ENCODE data around the gene IMMP2L. TPM values are rescaled to one million over a fixed set of nuclear protein-coding genes. Genes with fewer than 3 reads are reported as not detected.

Gene IMMP2L
- polyA plus RNA-seq, 1 donor (not counting 4 experiments of a cell fraction or from before 2014, with no cell fraction given): 14.1 TPM

GRCh38 chr7:110850224-110850623 is 712.1 kb downstream of the IMMP2L start:
- Histone ChIP-seq H3K4me2 (ENCODE audit: control insufficient read depth, extremely low read depth, insufficient read depth, low read depth, low read length) (no peak overlapping the region), H3K9me3 (ENCODE audit: control insufficient read depth, low read depth, low read length) (no peaks in the 10 kb centered on the region), H3K4me3 (ENCODE audit: control insufficient read depth in 2 of 3, extremely low read depth in 1 of 3, insufficient read depth in 2 of 3, low read depth in 1 of 3, low read length in 3 of 3) (no peak overlapping the region), H3K79me2 (ENCODE audit: control insufficient read depth, insufficient read depth, low read length) (no peaks in the 10 kb centered on the region), H3K9ac (ENCODE audit: control insufficient read depth, extremely low read depth, insufficient read depth, low read length) (no peak overlapping the region), H3K9me1 (ENCODE audit: control insufficient read depth, extremely low read depth, insufficient read depth, low read length) (no peaks in the 10 kb centered on the region), H4K20me1 (ENCODE audit: control insufficient read depth, extremely low read depth, insufficient read depth, low read length) (no peaks in the 10 kb centered on the region), H2AFZ (ENCODE audit: control insufficient read depth, low read length) (no peak overlapping the region), H3K4me1 (ENCODE audit: control insufficient read depth, extremely low read depth, insufficient read depth, low read length) (no peaks in the 10 kb centered on the region), H3K36me3 (ENCODE audit: control insufficient read depth in 2 of 2, extremely low read depth in 1 of 2, insufficient read depth in 2 of 2, low read length in 2 of 2) (no peaks in the 10 kb centered on the region), H3K27me3 (ENCODE audit: control insufficient read depth, extremely low read depth, insufficient read depth, low read length) (no peaks in the 10 kb centered on the region), H3K27ac (ENCODE audit: control insufficient read depth, insufficient read depth, low read length) (no peak overlapping the region)
- TF ChIP-seq CTCF (optimal IDR thresholded peaks at IDR 0.05 in 1 of 3, IDR thresholded peaks at IDR 0.05 in 1 of 3, conservative IDR thresholded peaks at IDR 0.05 in 1 of 3; ENCODE audit: extremely low read depth in 1 of 3, insufficient read depth in 2 of 3, low read length in 3 of 3) (no peak), EZH2 (IDR thresholded peaks at IDR 0.05; ENCODE audit: low read length) (no peak)
- no peak for FAIRE-seq
- no peak for DNase-seq (ENCODE audit: low read depth, low spot score)
- dilution Hi-C loops (cut with MboI; ENCODE audit: extremely low pct_ligation_motif_present, low sequenced_read_pairs): no loop called here

- FAIRE-seq (no peak), DNase-seq (ENCODE audit: low read depth, low spot score) (no peak)
- dilution Hi-C loops (cut with MboI; ENCODE audit: extremely low pct_ligation_motif_present, low sequenced_read_pairs): no loop called here
- Histone ChIP-seq H4K20me1 (ENCODE audit: control insufficient read depth, extremely low read depth, insufficient read depth, low read length) (no peaks in the 10 kb centered on the region), H3K9me3 (ENCODE audit: control insufficient read depth, low read depth, low read length) (no peaks in the 10 kb centered on the region), H3K4me3 (ENCODE audit: control insufficient read depth in 2 of 3, extremely low read depth in 1 of 3, insufficient read depth in 2 of 3, low read depth in 1 of 3, low read length in 3 of 3) (no peak overlapping the region), H2AFZ (ENCODE audit: control insufficient read depth, low read length) (no peak overlapping the region), H3K79me2 (ENCODE audit: control insufficient read depth, insufficient read depth, low read length) (no peaks in the 10 kb centered on the region), H3K4me1 (ENCODE audit: control insufficient read depth, extremely low read depth, insufficient read depth, low read length) (no peaks in the 10 kb centered on the region), H3K4me2 (ENCODE audit: control insufficient read depth, extremely low read depth, insufficient read depth, low read depth, low read length) (no peak overlapping the region), H3K27me3 (ENCODE audit: control insufficient read depth, extremely low read depth, insufficient read depth, low read length) (no peaks in the 10 kb centered on the region), H3K9ac (ENCODE audit: control insufficient read depth, extremely low read depth, insufficient read depth, low read length) (no peak overlapping the region), H3K9me1 (ENCODE audit: control insufficient read depth, extremely low read depth, insufficient read depth, low read length) (no peaks in the 10 kb centered on the region), H3K27ac (ENCODE audit: control insufficient read depth, insufficient read depth, low read length) (no peak overlapping the region), H3K36me3 (ENCODE audit: control insufficient read depth in 2 of 2, extremely low read depth in 1 of 2, insufficient read depth in 2 of 2, low read length in 2 of 2) (no peaks in the 10 kb centered on the region)
- no peak for TF ChIP-seq EZH2 (IDR thresholded peaks at IDR 0.05; ENCODE audit: low read length)
- TF ChIP-seq CTCF (optimal IDR thresholded peaks at IDR 0.05 in 1 of 3, IDR thresholded peaks at IDR 0.05 in 1 of 3, conservative IDR thresholded peaks at IDR 0.05 in 1 of 3; ENCODE audit: extremely low read depth in 1 of 3, insufficient read depth in 2 of 3, low read length in 3 of 3): no peak
These were observed 719.5 kb downstream of the IMMP2L start for GRCh38 chr7:110842796-110843195.

Measured in keratinocyte (primary cell).